Tibial nerve (tissue), 4 donors: ENCODE results near the gene MORC2.

Source experiments
- EP300 ChIP-seq, 2 donors: sonication (generic); formaldehyde crosslinking; IDR thresholded peaks; one replicate each; pipeline ENCODE4 v1.6.1; 2017; ENCODE audit warnings: antibody characterized with exemption in 2 of 2, mild to moderate bottlenecking in 1 of 2
- TF ChIP-seq, protein P1 (sequence below), 5 experiments: fragments of 200-600 bp in 3 of 5; fragments of 450-650 bp in 2 of 5; sonication (generic) in 3 of 5; IDR thresholded peaks; one replicate each; pipeline ENCODE4 v1.5.1; 2016 to 2019; ENCODE audit warnings: antibody characterized with exemption in 5 of 5, mild to moderate bottlenecking in 3 of 5, moderate library complexity in 2 of 5

DNA sequence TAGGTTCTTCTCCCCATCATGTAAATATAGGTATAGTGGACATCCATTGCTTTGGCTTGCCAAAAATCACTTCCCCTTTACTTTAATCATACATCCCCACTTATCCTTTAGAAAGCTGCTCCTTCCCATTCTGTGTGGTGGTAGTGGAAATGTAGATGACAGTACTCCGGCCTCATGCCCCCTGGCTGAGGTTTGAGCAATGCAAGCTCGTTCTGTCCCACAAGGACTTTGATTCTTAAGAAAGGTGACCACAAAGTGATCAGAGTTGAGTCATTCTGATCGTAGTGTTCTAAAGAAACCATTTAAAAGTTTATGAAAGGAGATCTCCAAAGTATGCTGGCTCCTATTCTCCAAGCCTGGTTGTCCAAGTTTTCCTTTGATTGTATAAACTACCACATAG, 11.4 kb upstream of the MORC2 start:
- no peak for TF ChIP-seq EP300 (IDR thresholded peaks at IDR 0.05)
- TF ChIP-seq, protein P1, sequence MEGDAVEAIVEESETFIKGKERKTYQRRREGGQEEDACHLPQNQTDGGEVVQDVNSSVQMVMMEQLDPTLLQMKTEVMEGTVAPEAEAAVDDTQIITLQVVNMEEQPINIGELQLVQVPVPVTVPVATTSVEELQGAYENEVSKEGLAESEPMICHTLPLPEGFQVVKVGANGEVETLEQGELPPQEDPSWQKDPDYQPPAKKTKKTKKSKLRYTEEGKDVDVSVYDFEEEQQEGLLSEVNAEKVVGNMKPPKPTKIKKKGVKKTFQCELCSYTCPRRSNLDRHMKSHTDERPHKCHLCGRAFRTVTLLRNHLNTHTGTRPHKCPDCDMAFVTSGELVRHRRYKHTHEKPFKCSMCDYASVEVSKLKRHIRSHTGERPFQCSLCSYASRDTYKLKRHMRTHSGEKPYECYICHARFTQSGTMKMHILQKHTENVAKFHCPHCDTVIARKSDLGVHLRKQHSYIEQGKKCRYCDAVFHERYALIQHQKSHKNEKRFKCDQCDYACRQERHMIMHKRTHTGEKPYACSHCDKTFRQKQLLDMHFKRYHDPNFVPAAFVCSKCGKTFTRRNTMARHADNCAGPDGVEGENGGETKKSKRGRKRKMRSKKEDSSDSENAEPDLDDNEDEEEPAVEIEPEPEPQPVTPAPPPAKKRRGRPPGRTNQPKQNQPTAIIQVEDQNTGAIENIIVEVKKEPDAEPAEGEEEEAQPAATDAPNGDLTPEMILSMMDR (IDR thresholded peaks at IDR 0.05) = no peak
